Fibroblast of lung (primary cell): ENCODE measurements around the gene DOK1. TPM values are rescaled to one million over a fixed set of nuclear protein-coding genes. Genes with fewer than 3 reads are reported as not detected.

Source experiments
- DNase-seq, 2 donors: peaks; one replicate each; pipeline versions ENCODE4 v3.0.0 to v3.0.0-alpha.2; 2010; ENCODE audit warnings: low read depth in 2 of 2
- H2AFZ ChIP-seq: 2 replicates; pipeline ENCODE4 v1.5.1; 2012; ENCODE audit warnings: low read length, control low read depth, inconsistent platforms
- H3K27ac ChIP-seq: 2 replicates; pipeline ENCODE4 v1.5.1; 2011; ENCODE audit warnings: low read length, control low read depth; ENCODE audit not compliant: insufficient read depth
- H3K27me3 ChIP-seq: 2 replicates; pipeline ENCODE4 v1.5.1; 2011; ENCODE audit warnings: mild to moderate bottlenecking, low read length; ENCODE audit not compliant: control insufficient read depth, insufficient read depth
- H3K36me3 ChIP-seq: 2 replicates; pipeline ENCODE4 v1.5.1; 2011; ENCODE audit warnings: low read length; ENCODE audit not compliant: control insufficient read depth, insufficient read depth
- H3K4me1 ChIP-seq: 2 replicates; pipeline ENCODE4 v1.5.1; 2011; ENCODE audit warnings: low read length; ENCODE audit not compliant: control insufficient read depth, insufficient read depth; ENCODE audit errors: extremely low read depth
- H3K4me2 ChIP-seq: 2 replicates; pipeline ENCODE4 v1.5.1; 2011; ENCODE audit warnings: low read length, control low read depth; ENCODE audit not compliant: insufficient read depth; ENCODE audit errors: extremely low read depth
- H3K4me3 ChIP-seq, 4 experiments: fragments of 200-600 bp in 1 of 4; sonication (generic) in 1 of 4; replicated peaks in 1 of 4; 2 replicates each; pipeline ENCODE4 v1.5.1; 2011 to 2016; ENCODE audit warnings: low read length in 4 of 4, low read depth in 3 of 4, mild to moderate bottlenecking in 3 of 4, control low read depth in 2 of 4, inconsistent platforms in 1 of 4, mixed read lengths in 1 of 4; ENCODE audit not compliant: insufficient read depth in 1 of 4; ENCODE audit errors: control extremely low read depth in 1 of 4
- H3K79me2 ChIP-seq: 2 replicates; pipeline ENCODE4 v1.5.1; 2012; ENCODE audit warnings: mild to moderate bottlenecking, low read length, inconsistent platforms; ENCODE audit not compliant: control insufficient read depth, insufficient read depth
- H3K9ac ChIP-seq: 2 replicates; pipeline ENCODE4 v1.5.1; 2011; ENCODE audit warnings: mild to moderate bottlenecking, low read length, control low read depth; ENCODE audit not compliant: insufficient read depth
- H3K9me3 ChIP-seq: 2 replicates; pipeline ENCODE4 v1.5.1; 2012; ENCODE audit warnings: low read depth, low read length; ENCODE audit not compliant: control insufficient read depth, insufficient read depth
- H4K20me1 ChIP-seq: 2 replicates; pipeline ENCODE4 v1.5.1; 2011; ENCODE audit warnings: low read length; ENCODE audit not compliant: control insufficient read depth, insufficient read depth; ENCODE audit errors: extremely low read depth
- EZH2 ChIP-seq: IDR thresholded peaks from 2 replicates; pipeline ENCODE4 v1.5.1; 2012; ENCODE audit warnings: low read length, control low read depth, mild to moderate bottlenecking; ENCODE audit errors: missing control alignments
- polyA plus RNA-seq, 2 donors: library from polyadenylated mRNA; depleted of rRNA in 1 of 2; stranded (reverse) in 1 of 2; unstranded in 1 of 2; fragments of >200 nt; gene quantifications; 2 replicates each; pipeline ENCODE4 v1.2.1, GENCODE V29; 2011 to 2012; ENCODE audit warnings: missing spikeins in 1 of 2
- total RNA-seq: library from RNA; depleted of rRNA; stranded (reverse); fragments of >200 nt; gene quantifications from 2 replicates; pipeline ENCODE4 v1.2.1, GENCODE V29; 2014
- TF ChIP-seq, protein P1 (sequence below), 2 donors: IDR thresholded peaks in 1 of 2; conservative IDR thresholded peaks in 1 of 2; 1 replicate in 1 of 2; 2 replicates in 1 of 2; pipeline ENCODE4 v1.5.1; 2011 to 2012; ENCODE audit warnings: low read length in 2 of 2, control low read depth in 1 of 2, inconsistent platforms in 1 of 2, low read depth in 1 of 2, mild to moderate bottlenecking in 1 of 2

The DOK1 gene
- total and polyA plus RNA-seq, 2 donors (not counting 1 experiment from before 2014, with no cell fraction given), result 11.4 to 31.7 TPM

DNA sequence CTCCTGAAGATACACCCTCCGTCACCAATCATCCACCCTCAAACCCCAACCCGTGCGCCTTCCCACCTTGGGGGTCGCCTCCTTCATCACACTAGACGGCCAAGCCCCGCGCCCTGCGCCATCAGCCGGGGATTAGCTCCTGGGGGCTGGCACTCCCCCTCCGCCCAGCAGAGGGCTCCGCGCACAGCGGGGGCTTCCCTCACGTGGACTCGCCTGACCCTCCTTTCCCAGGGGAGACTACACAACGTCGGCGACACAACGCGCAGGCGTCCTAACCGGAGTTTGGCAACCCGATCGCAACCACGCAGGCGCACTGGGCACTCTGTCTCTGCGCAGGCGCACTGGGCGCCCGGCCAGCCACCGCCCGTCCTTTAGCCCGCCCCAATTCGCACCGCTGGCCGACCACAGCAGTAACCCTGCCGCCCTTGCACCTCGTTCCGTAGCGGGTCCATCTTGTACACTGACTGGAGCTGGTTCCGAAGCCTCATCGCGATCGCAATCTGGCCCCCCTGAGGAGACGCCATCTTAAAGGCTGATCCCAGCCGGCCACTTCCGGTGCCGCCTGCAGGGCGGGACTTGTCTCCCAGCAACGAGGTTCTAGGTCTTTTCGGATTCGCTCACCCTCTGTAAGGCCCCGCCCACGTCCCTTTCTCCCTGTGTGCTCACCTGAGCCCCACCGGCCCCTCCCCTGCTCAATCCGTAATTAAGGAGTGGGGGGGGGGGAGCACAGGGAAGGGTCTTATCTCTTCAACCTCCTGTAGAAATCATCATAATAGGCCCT lies 47.2 kb upstream of the DOK1 start, which contains the start of gene PCGF1:
PCGF1 (minus strand) TSS at position 551 of the 781 bp plus-strand sequence; CDS start at position 524, 27 bp downstream.
- Histone ChIP-seq H4K20me1 (no peaks in the 10 kb centered on the region), H2AFZ (peak within 1 kb of the TSS; percentile 95), H3K9me3 (no peaks in the 10 kb centered on the region), H3K9ac (peak within 1 kb of the TSS; percentile 98), H3K36me3 (peaks cover 4% of the 10 kb centered on the region), H3K4me1 (peaks cover 10% of the 10 kb centered on the region), H3K27me3 (peaks cover 16% of the 10 kb centered on the region), H3K27ac (peak within 1 kb of the TSS; percentile 99), H3K4me2 (peak within 1 kb of the TSS; percentile 99), H3K79me2 (peaks cover 15% of the 10 kb centered on the region), H3K4me3 (peak within 1 kb of the TSS; percentile 64 to 88 (median 80))
- DNase-seq, result peak; percentile 96 to 98
- TF ChIP-seq, protein P1, sequence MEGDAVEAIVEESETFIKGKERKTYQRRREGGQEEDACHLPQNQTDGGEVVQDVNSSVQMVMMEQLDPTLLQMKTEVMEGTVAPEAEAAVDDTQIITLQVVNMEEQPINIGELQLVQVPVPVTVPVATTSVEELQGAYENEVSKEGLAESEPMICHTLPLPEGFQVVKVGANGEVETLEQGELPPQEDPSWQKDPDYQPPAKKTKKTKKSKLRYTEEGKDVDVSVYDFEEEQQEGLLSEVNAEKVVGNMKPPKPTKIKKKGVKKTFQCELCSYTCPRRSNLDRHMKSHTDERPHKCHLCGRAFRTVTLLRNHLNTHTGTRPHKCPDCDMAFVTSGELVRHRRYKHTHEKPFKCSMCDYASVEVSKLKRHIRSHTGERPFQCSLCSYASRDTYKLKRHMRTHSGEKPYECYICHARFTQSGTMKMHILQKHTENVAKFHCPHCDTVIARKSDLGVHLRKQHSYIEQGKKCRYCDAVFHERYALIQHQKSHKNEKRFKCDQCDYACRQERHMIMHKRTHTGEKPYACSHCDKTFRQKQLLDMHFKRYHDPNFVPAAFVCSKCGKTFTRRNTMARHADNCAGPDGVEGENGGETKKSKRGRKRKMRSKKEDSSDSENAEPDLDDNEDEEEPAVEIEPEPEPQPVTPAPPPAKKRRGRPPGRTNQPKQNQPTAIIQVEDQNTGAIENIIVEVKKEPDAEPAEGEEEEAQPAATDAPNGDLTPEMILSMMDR (conservative IDR thresholded peaks at IDR 0.05 in 1 of 2, IDR thresholded peaks at IDR 0.05 in 1 of 2; ENCODE audit: low read depth in 1 of 2, low read length in 2 of 2), result peak; percentile 19 to 43
- TF ChIP-seq EZH2, result no peak

DNA sequence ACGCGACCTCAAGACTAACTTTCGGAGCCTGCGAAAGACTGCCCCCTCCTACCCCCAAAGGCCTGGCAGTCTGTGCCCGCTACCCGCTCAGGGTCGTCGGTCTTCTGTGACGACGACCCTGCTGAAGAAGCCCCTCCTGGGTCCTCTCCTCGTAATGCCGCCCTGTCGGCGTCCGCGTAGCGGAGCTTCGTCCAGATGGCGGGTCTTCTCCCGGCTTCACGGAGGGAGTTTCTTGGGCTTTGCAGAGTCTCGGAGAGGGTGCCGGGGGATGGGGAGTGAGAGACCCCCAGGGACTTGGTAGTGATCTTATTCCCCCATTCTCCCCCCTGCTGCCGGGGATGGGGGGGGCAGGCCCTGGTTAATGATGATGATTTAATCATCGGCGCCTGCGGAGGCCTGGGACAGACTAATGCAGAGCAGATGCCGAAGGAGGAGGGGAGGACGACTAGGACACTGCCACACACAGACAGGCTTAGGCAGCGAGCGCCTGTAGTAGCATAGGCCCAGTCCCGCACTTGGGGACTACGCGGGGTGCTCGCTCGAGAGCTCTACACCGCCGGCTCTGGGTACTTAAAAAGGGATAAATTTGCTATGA lies 46.5 kb upstream of the DOK1 start:
- H3K27ac ChIP-seq, result peak overlapping the region; percentile 99
- peaks cover 21% of the 10 kb centered on the region for H3K27me3 ChIP-seq
- peak in 1 of 2 donors; percentile 43 for DNase-seq
- H3K4me2 ChIP-seq, result peak overlapping the region; percentile 73
- H2AFZ ChIP-seq, result peak overlapping the region; percentile 54
- H3K4me1 ChIP-seq, result peaks cover 10% of the 10 kb centered on the region
- peak overlapping the region; percentile 48 for H3K9ac ChIP-seq
- H4K20me1 ChIP-seq, result no peaks in the 10 kb centered on the region
- TF ChIP-seq EZH2, result no peak
- TF ChIP-seq, protein P1 (conservative IDR thresholded peaks at IDR 0.05 in 1 of 2, IDR thresholded peaks at IDR 0.05 in 1 of 2; ENCODE audit: low read depth in 1 of 2, low read length in 2 of 2), result no peak
- H3K9me3 ChIP-seq, result no peaks in the 10 kb centered on the region
- H3K79me2 ChIP-seq, result peaks cover 15% of the 10 kb centered on the region
- H3K4me3 ChIP-seq, result peak overlapping the region; percentile 64 to 88 (median 80)
- H3K36me3 ChIP-seq, result peaks cover 4% of the 10 kb centered on the region

DNA sequence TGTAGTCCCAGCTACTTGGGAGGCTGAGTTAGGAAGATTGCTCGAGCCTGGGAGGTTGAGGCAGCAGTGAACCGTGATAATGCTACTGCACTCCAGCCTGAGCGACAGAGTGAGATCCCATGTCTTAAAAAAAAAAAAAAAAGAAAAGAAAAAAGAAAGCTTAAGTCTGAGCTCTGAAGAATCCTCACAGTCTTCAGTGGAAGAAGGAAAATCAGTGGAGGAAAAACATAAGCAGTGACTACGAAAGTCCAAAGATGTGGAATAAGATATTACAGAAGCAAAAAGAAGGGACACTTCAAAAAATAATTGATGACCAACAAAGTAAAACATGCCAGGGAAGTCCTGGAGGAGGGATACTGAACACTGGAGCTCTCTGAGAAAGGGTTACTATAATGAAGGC lies 44.2 kb upstream of the DOK1 start:
- H3K4me3 ChIP-seq, result no peak overlapping the region
- H3K9me3 ChIP-seq, result no peaks in the 10 kb centered on the region
- H3K4me1 ChIP-seq, result peaks cover 8% of the 10 kb centered on the region
- H3K36me3 ChIP-seq, result peaks cover 2% of the 10 kb centered on the region
- H3K9ac ChIP-seq, result no peak overlapping the region
- TF ChIP-seq, protein P1 (conservative IDR thresholded peaks at IDR 0.05 in 1 of 2, IDR thresholded peaks at IDR 0.05 in 1 of 2; ENCODE audit: low read depth in 1 of 2, low read length in 2 of 2), result no peak
- TF ChIP-seq EZH2, result no peak
- peaks cover 15% of the 10 kb centered on the region for H3K79me2 ChIP-seq
- no peak overlapping the region for H2AFZ ChIP-seq
- H4K20me1 ChIP-seq, result no peaks in the 10 kb centered on the region
- H3K27ac ChIP-seq, result no peak overlapping the region
- no peak overlapping the region for H3K4me2 ChIP-seq
- no peak for DNase-seq
- H3K27me3 ChIP-seq, result peaks cover 43% of the 10 kb centered on the region
